MM.1S (cell line): ENCODE results near the gene HGF.

Experiments
- CTCF ChIP-seq: fragments of 300-600 bp; sonication (generic); IDR thresholded peaks from 2 replicates; pipeline ENCODE4 v1.5.1; 2016; ENCODE audit warnings: antibody characterized with exemption, low read length, mixed read lengths
- EZH2phosphoT487 ChIP-seq: fragments of 300-600 bp; sonication (generic); IDR thresholded peaks from 2 replicates; pipeline ENCODE4 v1.6.1; 2018; ENCODE audit warnings: antibody characterized with exemption, low read length

- no peak for TF ChIP-seq CTCF
- no peak for TF ChIP-seq EZH2phosphoT487
Measured at GRCh38 chr7:81693894-81694293, 76.0 kb downstream of the HGF start.
